Measurements from ENCODE around the gene ZNF470.

ZNF470 gene

GRCh38 chr19:56623006-56623405 lies 55.7 kb downstream of the ZNF470 start:
- Histone ChIP-seq H3K27ac (no peak overlapping the region), H3K4me3 (no peak overlapping the region)
- no peak for DNase-seq (ENCODE audit: low spot score)
- TF ChIP-seq CTCF (IDR thresholded peaks at IDR 0.05): no peak

GRCh38 chr19:56625708-56626107 lies 58.4 kb downstream of the ZNF470 start:
- no peak overlapping the region for H3K27ac ChIP-seq
- TF ChIP-seq CTCF (IDR thresholded peaks at IDR 0.05): no peak

DNA sequence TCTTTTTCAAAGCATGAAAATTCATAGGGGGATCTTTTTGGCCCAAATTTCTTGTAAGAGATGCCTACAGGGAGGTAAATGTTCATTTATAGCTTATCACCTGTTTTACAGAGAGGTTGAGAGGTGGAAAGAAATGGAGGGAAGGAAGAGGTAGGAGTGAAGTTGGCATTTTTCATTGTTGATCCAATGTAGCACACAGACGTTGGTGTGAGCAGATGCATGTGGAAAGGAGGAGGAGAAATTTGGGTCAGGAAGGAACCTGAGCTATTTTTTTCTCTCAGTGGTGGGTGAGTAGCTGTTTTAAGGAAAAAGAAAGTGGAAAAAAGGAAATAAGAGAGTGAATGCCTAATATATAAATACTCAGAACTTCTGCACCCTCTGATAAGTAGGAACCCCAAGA lies 65.8 kb downstream of the ZNF470 start:
- no peak for TF ChIP-seq CTCF (IDR thresholded peaks at IDR 0.05)
- no peak for DNase-seq (ENCODE audit: low spot score)
- Histone ChIP-seq H3K27ac (no peak overlapping the region), H3K4me3 (no peak overlapping the region)

More at GRCh38 chr19:56625708-56626107, 58.4 kb downstream of the ZNF470 start:
- no peak for DNase-seq (ENCODE audit: low spot score)
- H3K4me3 ChIP-seq: no peak overlapping the region

DNA sequence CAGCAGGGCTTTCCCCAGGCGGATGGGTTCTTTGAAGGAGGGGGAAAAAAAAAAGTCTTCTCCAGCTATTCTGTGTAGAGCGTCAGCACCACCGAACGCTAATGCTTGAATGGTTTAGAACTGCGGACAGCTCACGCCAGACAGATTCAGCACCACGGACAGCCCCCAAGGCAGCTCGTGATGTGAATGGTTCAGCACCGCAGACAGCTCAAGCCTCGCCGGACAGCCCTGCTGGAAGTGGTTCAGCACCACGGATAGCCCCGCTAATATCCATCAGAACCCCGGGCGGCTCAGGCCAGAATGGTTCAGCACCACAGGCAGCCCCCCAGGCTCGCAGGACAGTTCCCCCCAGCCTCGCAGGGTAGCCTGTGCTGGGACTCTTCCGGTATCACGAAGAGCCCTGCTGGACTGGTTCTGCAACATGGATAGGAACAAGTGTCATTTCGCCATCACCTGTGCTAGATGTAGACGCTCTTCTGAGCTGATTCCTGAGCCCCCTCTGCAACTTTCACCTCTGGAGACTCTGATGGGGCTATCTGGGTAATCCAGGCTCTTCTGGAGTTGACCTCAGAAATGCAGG lies 70.8 kb downstream of the ZNF470 start:
- no peak for TF ChIP-seq CTCF (IDR thresholded peaks at IDR 0.05)
- H3K4me3 ChIP-seq: no peak overlapping the region
- no peak for DNase-seq (ENCODE audit: low spot score)
- no peak overlapping the region for H3K27ac ChIP-seq
